ENCODE measurements around the gene CCDC141. TPM values are rescaled to one million over a fixed set of nuclear protein-coding genes. Genes with fewer than 3 reads are reported as not detected.
A peak's percentile ranks its signal among the peaks of the same experiment; 100 is the strongest.
"Not testable (repeated sequence)": the region's sequence is repeated elsewhere in the genome, so short reads cannot be mapped to it uniquely, and the experiment has no call there.

Gene CCDC141
- total and polyA plus RNA-seq, 7 experiments from 2014 or later, result 8.2 to 39.2 (median 34.4) TPM

DNA sequence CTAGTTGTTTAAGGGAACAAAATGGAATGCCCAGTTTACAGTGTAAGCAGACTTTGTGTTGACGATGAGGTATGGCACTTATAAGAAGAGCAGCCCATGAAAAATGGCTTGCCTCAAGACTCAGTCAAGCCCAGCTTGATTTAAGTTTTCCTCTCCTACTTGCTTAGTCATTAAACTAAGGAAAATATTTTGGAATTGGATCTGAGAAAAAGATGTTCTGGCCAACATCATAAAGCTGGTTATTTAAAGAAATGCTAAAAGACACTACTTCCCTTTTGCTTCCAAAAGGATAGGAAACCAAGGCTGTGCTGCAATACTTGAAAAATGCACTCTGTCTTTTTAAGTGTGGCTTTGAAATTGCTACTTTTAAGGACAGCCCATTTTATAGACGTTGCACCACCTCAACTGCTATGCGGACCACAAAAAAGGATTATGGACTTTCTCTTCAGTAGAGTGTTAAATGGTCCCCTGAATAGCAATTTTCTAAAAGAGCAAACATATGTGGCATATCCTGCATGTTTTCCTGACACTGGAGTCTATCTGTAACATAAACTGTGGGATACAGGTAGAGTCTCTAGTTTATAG lies 32.1 kb downstream of the CCDC141 start:
- Mint-ChIP-seq H3K27me3 (no peaks in the 10 kb centered on the region), H3K4me1 (peaks cover 0 to 23% (median 16%) of the 10 kb centered on the region in 7 donors), H3K4me3 (no peak overlapping the region), H3K9me3 (peaks cover 0 to 15% (median 8%) of the 10 kb centered on the region in 11 donors), H3K36me3 (peaks cover 5 to 14% (median 9%) of the 10 kb centered on the region in 5 donors), H3K27ac (peak overlapping the region in 3 of 9 donors; percentile 25 to 63 (median 62))
- ATAC-seq (no peak), DNase-seq (no peak)
- Histone ChIP-seq H3K4me1 (ENCODE audit: control insufficient read depth in 2 of 2, insufficient read depth in 2 of 2, low read length in 2 of 2) (no peaks in the 10 kb centered on the region), H3K27ac (ENCODE audit: low read depth, low read length) (no peak overlapping the region), H3K36me3 (ENCODE audit: control insufficient read depth in 2 of 3, insufficient read depth in 3 of 3, low read length in 3 of 3) (no peaks in the 10 kb centered on the region), H3K4me3 (ENCODE audit: low read length) (no peak overlapping the region), H3K27me3 (ENCODE audit: control insufficient read depth in 2 of 2, insufficient read depth in 2 of 2, low read length in 2 of 2) (no peaks in the 10 kb centered on the region), H3K9me3 (ENCODE audit: control insufficient read depth in 2 of 3, low read length in 3 of 3) (no peaks in the 10 kb centered on the region)
- CTCF ChIA-PET, result no interaction called here
- intact Hi-C loops (cut with micrococcal nuclease), result loop anchor here in 1 of 2 donors (2.0 kb wide), 1 partner anchor 13 kb away; no protein-coding TSS in a partner anchor
- POLR2A ChIA-PET, result no interaction called here

DNA sequence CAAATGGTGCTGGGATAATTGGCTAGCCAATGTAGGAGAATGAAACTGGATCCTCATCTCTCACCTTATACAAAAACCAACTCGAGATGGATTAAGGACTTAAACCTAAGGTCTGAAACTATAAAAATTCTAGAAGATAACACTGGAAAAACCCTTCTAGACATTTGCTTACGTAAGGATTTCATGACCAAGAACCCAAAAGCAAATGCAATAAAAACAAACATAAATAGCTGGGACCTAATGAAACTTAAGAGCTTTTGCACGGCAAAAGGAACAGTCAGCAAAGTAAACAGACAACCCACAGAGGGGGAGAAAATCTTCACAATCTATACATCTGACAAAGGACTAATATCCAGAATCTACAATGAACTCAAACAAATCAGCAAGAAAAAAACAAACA lies 35.7 kb downstream of the CCDC141 start:
- CTCF ChIA-PET; H3K4me1 ChIP-seq (ENCODE audit: control insufficient read depth in 2 of 2, insufficient read depth in 2 of 2, low read length in 2 of 2); H3K27me3 ChIP-seq (ENCODE audit: control insufficient read depth in 2 of 2, insufficient read depth in 2 of 2, low read length in 2 of 2); H3K9me3 ChIP-seq (ENCODE audit: control insufficient read depth in 2 of 3, low read length in 3 of 3); H3K27ac ChIP-seq (ENCODE audit: low read depth, low read length); POLR2A ChIA-PET; H3K27me3 Mint-ChIP-seq; ATAC-seq; DNase-seq; H3K4me3 Mint-ChIP-seq; H3K27ac Mint-ChIP-seq; H3K36me3 ChIP-seq (ENCODE audit: control insufficient read depth in 2 of 3, insufficient read depth in 3 of 3, low read length in 3 of 3); H3K4me3 ChIP-seq (ENCODE audit: low read length): not testable (repeated sequence)
- Mint-ChIP-seq H3K9me3 (peaks cover 3 to 44% (median 20%) of the 10 kb centered on the region in 11 donors), H3K4me1 (peaks cover 5 to 32% (median 28%) of the 10 kb centered on the region in 7 donors), H3K36me3 (peaks cover 14 to 49% (median 34%) of the 10 kb centered on the region in 5 donors)
- intact Hi-C loops (cut with micrococcal nuclease), result loop anchor here in 1 of 2 donors (5.0 kb wide), 1 partner anchor 33 kb away; no protein-coding TSS in a partner anchor

DNA sequence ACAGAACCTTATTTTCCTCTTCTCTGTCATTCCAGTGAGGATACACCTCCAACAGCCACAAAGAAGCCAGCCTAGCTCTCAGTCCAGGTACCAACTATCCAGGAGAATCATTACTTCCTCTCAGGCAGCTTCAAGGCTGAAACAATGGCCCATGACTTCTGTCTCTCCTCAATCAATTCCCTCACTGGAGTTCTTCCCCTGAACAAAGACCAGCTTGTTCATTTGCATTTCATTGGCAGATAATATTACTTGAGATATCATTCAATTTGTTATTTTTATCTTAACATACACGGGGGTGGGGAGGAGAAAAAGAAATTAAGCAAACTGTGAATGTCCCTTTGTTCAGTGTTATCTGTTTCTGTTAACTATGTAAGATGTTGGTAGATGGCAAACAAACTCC lies 44.0 kb downstream of the CCDC141 start:
- intact Hi-C loops (cut with micrococcal nuclease), result no loop called here
- no peak overlapping the region for H3K27ac ChIP-seq (ENCODE audit: low read depth, low read length)
- H3K27me3 Mint-ChIP-seq, result no peaks in the 10 kb centered on the region
- H3K9me3 ChIP-seq (ENCODE audit: control insufficient read depth in 2 of 3, low read length in 3 of 3), result peaks cover 0 to 2% (median 0%) of the 10 kb centered on the region in 3 experiments
- H3K27me3 ChIP-seq (ENCODE audit: control insufficient read depth in 2 of 2, insufficient read depth in 2 of 2, low read length in 2 of 2), result no peaks in the 10 kb centered on the region
- H3K36me3 Mint-ChIP-seq, result peaks cover 13 to 52% (median 33%) of the 10 kb centered on the region in 5 donors
- ChIA-PET CTCF (no interaction called here), POLR2A (no interaction called here)
- ATAC-seq (no peak), DNase-seq (no peak)
- H3K4me1 Mint-ChIP-seq, result peaks cover 0 to 5% (median 4%) of the 10 kb centered on the region in 7 donors
- no peak overlapping the region for H3K27ac Mint-ChIP-seq
- no peak overlapping the region for H3K4me3 Mint-ChIP-seq
- peaks cover 3 to 20% (median 11%) of the 10 kb centered on the region in 11 donors for H3K9me3 Mint-ChIP-seq
- H3K36me3 ChIP-seq (ENCODE audit: control insufficient read depth in 2 of 3, insufficient read depth in 3 of 3, low read length in 3 of 3), result no peaks in the 10 kb centered on the region
- H3K4me3 ChIP-seq (ENCODE audit: low read length), result no peak overlapping the region
- no peaks in the 10 kb centered on the region for H3K4me1 ChIP-seq (ENCODE audit: control insufficient read depth in 2 of 2, insufficient read depth in 2 of 2, low read length in 2 of 2)

DNA sequence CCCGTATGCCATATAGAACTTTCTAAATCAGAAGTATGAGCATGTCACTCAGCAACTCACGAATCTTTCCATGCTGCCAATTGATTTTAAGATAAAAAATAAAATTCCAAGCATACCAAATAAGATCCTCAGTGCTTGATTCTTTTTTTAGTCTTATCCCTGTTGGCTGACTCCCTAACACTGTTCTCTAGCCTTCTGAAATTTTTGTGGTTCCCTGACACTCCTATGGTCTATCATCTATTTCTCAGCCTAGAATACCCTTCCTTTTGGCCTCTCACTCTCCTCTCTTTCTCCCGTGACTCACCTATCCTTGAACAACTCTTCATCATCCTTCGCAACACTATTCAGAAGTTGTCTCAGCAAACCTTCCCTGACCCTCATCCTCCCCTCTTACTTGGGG lies 50.5 kb downstream of the CCDC141 start:
- H3K4me1 Mint-ChIP-seq, result peaks cover 2 to 28% (median 21%) of the 10 kb centered on the region in 7 donors
- Histone ChIP-seq H3K4me1 (ENCODE audit: control insufficient read depth in 2 of 2, insufficient read depth in 2 of 2, low read length in 2 of 2) (no peaks in the 10 kb centered on the region), H3K4me3 (ENCODE audit: low read length) (no peak overlapping the region), H3K27me3 (ENCODE audit: control insufficient read depth in 2 of 2, insufficient read depth in 2 of 2, low read length in 2 of 2) (no peaks in the 10 kb centered on the region), H3K9me3 (ENCODE audit: control insufficient read depth in 2 of 3, low read length in 3 of 3) (peaks cover 0 to 5% (median 0%) of the 10 kb centered on the region in 3 experiments), H3K36me3 (ENCODE audit: control insufficient read depth in 2 of 3, insufficient read depth in 3 of 3, low read length in 3 of 3) (peaks cover 0 to 3% (median 0%) of the 10 kb centered on the region in 3 experiments), H3K27ac (ENCODE audit: low read depth, low read length) (no peak overlapping the region)
- peak overlapping the region in 3 of 10 donors; percentile 8 to 16 (median 13) for H3K4me3 Mint-ChIP-seq
- no peak for DNase-seq
- ChIA-PET POLR2A (no interaction called here), CTCF (no interaction called here)
- peaks cover 0 to 10% (median 7%) of the 10 kb centered on the region in 11 donors for H3K9me3 Mint-ChIP-seq
- no peak for ATAC-seq
- H3K36me3 Mint-ChIP-seq, result peaks cover 10 to 50% (median 34%) of the 10 kb centered on the region in 5 donors
- intact Hi-C loops (cut with micrococcal nuclease), result no loop called here
- peak overlapping the region in 4 of 9 donors; percentile 2 to 46 (median 18) for H3K27ac Mint-ChIP-seq
- no peaks in the 10 kb centered on the region for H3K27me3 Mint-ChIP-seq

DNA sequence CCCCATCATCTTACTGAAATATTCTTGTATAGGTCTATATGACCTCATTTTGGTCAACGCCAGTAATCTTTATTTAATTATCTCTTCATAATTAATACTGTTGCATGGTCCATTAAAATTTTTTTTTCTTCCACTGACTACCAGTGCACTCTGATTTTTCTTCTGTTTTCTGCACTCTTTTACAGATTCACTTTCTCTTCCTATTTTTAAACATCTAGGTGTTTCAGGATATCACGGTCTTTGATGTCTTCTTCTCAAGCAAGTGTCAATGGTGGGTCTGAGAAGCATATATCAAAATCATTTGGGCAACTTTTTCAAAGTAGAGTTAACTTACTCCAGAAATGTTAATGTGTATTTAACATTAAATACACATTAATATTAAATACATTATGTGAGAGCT lies 51.4 kb downstream of the CCDC141 start:
- POLR2A ChIA-PET, result interaction anchor here (0.7 to 1.2 kb wide), 2 partner anchors 11 to 19 kb away, joined by 3 read pairs; no protein-coding TSS in a partner anchor
- H3K4me1 ChIP-seq (ENCODE audit: control insufficient read depth in 2 of 2, insufficient read depth in 2 of 2, low read length in 2 of 2), result no peaks in the 10 kb centered on the region
- H3K9me3 Mint-ChIP-seq, result peaks cover 2 to 18% (median 7%) of the 10 kb centered on the region in 11 donors
- peaks cover 0 to 11% (median 0%) of the 10 kb centered on the region in 3 experiments for H3K9me3 ChIP-seq (ENCODE audit: control insufficient read depth in 2 of 3, low read length in 3 of 3)
- H3K4me1 Mint-ChIP-seq, result peaks cover 2 to 28% (median 21%) of the 10 kb centered on the region in 7 donors
- DNase-seq (no peak), ATAC-seq (no peak)
- no peaks in the 10 kb centered on the region for H3K27me3 Mint-ChIP-seq
- H3K27me3 ChIP-seq (ENCODE audit: control insufficient read depth in 2 of 2, insufficient read depth in 2 of 2, low read length in 2 of 2), result no peaks in the 10 kb centered on the region
- H3K27ac ChIP-seq (ENCODE audit: low read depth, low read length), result no peak overlapping the region
- intact Hi-C loops (cut with micrococcal nuclease), result no loop called here
- H3K4me3 ChIP-seq (ENCODE audit: low read length), result no peak overlapping the region
- peak overlapping the region in 1 of 9 donors; percentile 37 for H3K27ac Mint-ChIP-seq
- H3K36me3 Mint-ChIP-seq, result peaks cover 10 to 57% (median 38%) of the 10 kb centered on the region in 5 donors
- H3K4me3 Mint-ChIP-seq, result peak overlapping the region in 2 of 10 donors; percentile 3 to 6
- peaks cover 0 to 3% (median 0%) of the 10 kb centered on the region in 3 experiments for H3K36me3 ChIP-seq (ENCODE audit: control insufficient read depth in 2 of 3, insufficient read depth in 3 of 3, low read length in 3 of 3)
- CTCF ChIA-PET, result interaction anchor here (0.7 to 0.8 kb wide), 2 partner anchors 44 to 50 kb away, joined by 3 to 4 read pairs; no protein-coding TSS in a partner anchor

DNA sequence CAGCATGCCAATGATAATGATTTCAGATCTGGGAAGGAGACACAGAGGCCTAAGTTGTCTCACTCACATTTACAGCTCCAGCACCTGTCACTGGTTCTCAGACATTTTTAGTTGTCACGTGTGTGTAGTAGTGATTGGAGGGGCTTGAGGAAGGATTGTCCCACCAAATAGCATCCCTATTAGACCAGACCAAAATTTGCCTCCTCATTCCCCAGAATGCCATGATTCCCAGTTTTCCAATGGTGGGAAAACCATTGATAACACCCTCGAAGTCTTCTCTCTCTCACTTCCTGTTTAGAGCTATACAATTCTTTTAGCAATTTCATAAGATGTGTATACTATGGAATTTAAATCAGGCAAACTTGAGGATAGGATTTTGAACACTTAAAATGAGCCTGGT lies 52.5 kb downstream of the CCDC141 start:
- Histone ChIP-seq H3K27ac (ENCODE audit: low read depth, low read length) (no peak overlapping the region), H3K4me1 (ENCODE audit: control insufficient read depth in 2 of 2, insufficient read depth in 2 of 2, low read length in 2 of 2) (no peaks in the 10 kb centered on the region), H3K36me3 (ENCODE audit: control insufficient read depth in 2 of 3, insufficient read depth in 3 of 3, low read length in 3 of 3) (peaks cover 0 to 3% (median 0%) of the 10 kb centered on the region in 3 experiments), H3K27me3 (ENCODE audit: control insufficient read depth in 2 of 2, insufficient read depth in 2 of 2, low read length in 2 of 2) (no peaks in the 10 kb centered on the region), H3K9me3 (ENCODE audit: control insufficient read depth in 2 of 3, low read length in 3 of 3) (peaks cover 0 to 11% (median 0%) of the 10 kb centered on the region in 3 experiments), H3K4me3 (ENCODE audit: low read length) (no peak overlapping the region)
- POLR2A ChIA-PET, result interaction anchor here (1.2 kb wide), 1 partner anchor 12 kb away, joined by 3 read pairs; no protein-coding TSS in a partner anchor
- no peak for ATAC-seq
- H3K9me3 Mint-ChIP-seq, result peaks cover 4 to 24% (median 8%) of the 10 kb centered on the region in 11 donors
- CTCF ChIA-PET, result no interaction called here
- H3K4me1 Mint-ChIP-seq, result peaks cover 2 to 29% (median 21%) of the 10 kb centered on the region in 7 donors
- DNase-seq, result no peak
- intact Hi-C loops (cut with micrococcal nuclease), result no loop called here
- peaks cover 10 to 66% (median 44%) of the 10 kb centered on the region in 5 donors for H3K36me3 Mint-ChIP-seq
- H3K27me3 Mint-ChIP-seq, result no peaks in the 10 kb centered on the region
- H3K4me3 Mint-ChIP-seq, result no peak overlapping the region
- H3K27ac Mint-ChIP-seq, result peak overlapping the region in 1 of 9 donors; percentile 60

All from naive thymus-derived CD4-positive, alpha-beta T cell (primary cell).